CD4-positive, alpha-beta T cell treated with Interleukin-15 for 1 hour (primary cell): ENCODE results near the gene HOXC6.

ENCODE experiments used
- DNase-seq: peaks from one replicate; pipeline ENCODE4 v3.0.0-alpha.2; 2020

Gene HOXC6

GRCh38 chr12:54002915-54003389, 25.3 kb upstream of the HOXC6 start:
- DNase-seq = no peak

- no peak for DNase-seq
Observed at GRCh38 chr12:54003625-54004024, 24.6 kb upstream of the HOXC6 start.

GRCh38 chr12:54004063-54004840, 24.0 kb upstream of the HOXC6 start:
- DNase-seq = no peak

GRCh38 chr12:54004841-54005530, 23.3 kb upstream of the HOXC6 start:
- no peak for DNase-seq

GRCh38 chr12:54005531-54005852, 22.7 kb upstream of the HOXC6 start:
- no peak for DNase-seq

- peak; percentile 74 for DNase-seq
Observed at GRCh38 chr12:54005853-54006558, 22.2 kb upstream of the HOXC6 start.

GRCh38 chr12:54006559-54007220, 21.6 kb upstream of the HOXC6 start:
- no peak for DNase-seq

- DNase-seq = no peak
Observed at GRCh38 chr12:54007538-54008259, 20.5 kb upstream of the HOXC6 start.

- DNase-seq = no peak
Observed at GRCh38 chr12:54008260-54008552, 20.0 kb upstream of the HOXC6 start.

- DNase-seq = no peak
Observed at GRCh38 chr12:54009171-54010052, 18.8 kb upstream of the HOXC6 start.

GRCh38 chr12:54010053-54010971, 17.9 kb upstream of the HOXC6 start:
- no peak for DNase-seq

- no peak for DNase-seq
Observed at GRCh38 chr12:54010972-54011664, 17.1 kb upstream of the HOXC6 start.

GRCh38 chr12:54011665-54012532, 16.3 kb upstream of the HOXC6 start:
- DNase-seq = no peak

- DNase-seq = no peak
Observed at GRCh38 chr12:54012631-54013409, 15.4 kb upstream of the HOXC6 start.

- no peak for DNase-seq
Observed at GRCh38 chr12:54014377-54015017, 13.7 kb upstream of the HOXC6 start.

- no peak for DNase-seq
Observed at GRCh38 chr12:54015018-54015931, 13.0 kb upstream of the HOXC6 start.
